GM19455 (cell line): ENCODE data around the gene ZMPSTE24.

ENCODE experiments used
- ATAC-seq: cut with Tn5 transposase; IDR thresholded peaks from one replicate; pipeline ENCODE4 v1.9.1; 2021; ENCODE audit not compliant: unreplicated experiment

ZMPSTE24 gene

GRCh38 chr1:40257313-40257687, 736 bp upstream of the ZMPSTE24 start:
- ATAC-seq = no peak

DNA sequence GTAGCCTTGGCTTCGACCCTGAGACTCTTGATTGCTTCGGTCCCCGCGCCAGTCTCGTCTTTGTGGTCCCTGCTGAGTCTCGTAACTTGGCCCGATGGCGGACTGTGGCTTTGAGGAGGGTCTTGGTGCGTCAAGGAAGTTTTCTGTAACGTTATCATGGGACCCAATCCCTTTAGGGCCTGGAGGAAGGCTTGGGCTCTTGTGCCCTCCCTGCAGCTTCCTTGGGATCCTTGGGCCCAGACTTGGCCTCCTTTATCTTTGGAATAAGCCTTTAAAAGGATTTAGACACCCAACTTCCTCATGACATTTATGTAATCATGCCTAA, 371 bp downstream of the ZMPSTE24 start:
- no peak for ATAC-seq

DNA sequence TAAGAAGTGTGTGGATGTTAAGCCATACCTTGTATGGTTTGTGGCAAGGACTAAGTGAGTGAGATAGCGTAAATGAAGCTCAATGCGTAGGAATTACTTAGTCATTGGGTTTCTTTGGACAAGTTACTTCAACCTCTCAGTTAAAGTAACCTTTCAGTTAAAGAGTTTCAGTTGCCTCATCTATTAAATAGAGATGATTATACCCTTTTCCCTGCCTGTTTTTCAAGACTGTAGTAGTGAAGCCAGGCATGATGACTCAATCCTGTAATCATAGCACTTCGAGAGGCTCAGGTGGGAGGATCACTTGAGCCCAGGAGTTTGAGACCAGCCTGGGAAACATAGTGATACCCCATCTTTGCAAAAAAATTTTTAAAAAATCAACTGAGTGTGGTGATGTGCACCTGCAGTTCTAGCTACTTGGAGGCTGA, 6.3 kb downstream of the ZMPSTE24 start:
- no peak for ATAC-seq

GRCh38 chr1:40265298-40265697, 7.3 kb downstream of the ZMPSTE24 start:
- ATAC-seq = no peak

DNA sequence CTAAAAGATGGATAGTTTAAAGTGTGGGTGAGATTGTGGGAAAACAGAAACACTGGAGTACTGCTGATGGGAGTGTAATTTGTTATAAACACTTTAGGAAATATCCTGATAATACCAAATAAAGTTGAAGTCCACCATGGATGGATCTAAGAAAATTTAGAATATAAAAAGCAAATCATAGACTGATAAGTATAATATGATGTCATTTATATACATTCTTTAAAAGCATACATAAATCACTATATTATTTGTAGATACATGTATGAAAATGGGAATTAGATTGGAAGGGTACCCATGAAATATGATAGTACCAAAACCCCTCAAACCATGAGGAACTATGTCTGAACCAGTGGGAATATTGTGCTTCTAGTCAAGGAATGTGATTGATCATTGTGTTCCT, 7.9 kb downstream of the ZMPSTE24 start:
- no peak for ATAC-seq

DNA sequence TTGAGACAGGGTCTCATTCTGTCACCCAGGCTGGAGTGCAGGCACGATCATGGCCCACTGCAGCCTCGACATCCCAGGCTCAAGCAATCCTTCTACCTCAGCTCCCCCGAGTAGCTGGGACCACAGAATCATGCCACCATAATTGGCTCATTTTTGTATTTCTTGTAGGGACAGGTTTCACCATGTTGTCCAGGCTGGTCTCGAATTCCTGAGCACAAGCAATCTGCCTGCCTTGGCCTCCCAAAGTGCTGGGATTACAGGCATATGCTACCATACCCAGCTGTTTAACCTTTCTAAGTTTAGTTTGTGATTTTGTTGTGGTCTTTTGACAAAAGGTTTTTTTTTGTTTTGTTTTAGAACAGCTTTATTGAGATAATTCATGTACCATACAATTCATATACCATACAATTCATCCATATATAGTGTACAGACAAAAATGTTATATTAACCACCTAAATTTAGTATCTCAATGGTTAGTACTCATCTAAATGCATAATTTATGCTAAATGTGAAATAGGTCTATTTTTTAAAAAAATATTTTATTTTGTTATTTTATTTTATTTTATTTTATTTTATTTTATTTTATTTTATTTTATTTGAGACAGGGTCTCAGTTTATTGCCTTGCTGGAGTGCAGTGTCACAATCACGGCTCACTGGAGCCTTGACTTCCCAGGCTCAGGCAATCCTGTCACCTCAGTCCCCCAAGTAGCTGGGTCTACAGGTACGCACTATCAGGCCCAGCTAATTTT, 8.9 kb downstream of the ZMPSTE24 start:
- ATAC-seq = no peak

DNA sequence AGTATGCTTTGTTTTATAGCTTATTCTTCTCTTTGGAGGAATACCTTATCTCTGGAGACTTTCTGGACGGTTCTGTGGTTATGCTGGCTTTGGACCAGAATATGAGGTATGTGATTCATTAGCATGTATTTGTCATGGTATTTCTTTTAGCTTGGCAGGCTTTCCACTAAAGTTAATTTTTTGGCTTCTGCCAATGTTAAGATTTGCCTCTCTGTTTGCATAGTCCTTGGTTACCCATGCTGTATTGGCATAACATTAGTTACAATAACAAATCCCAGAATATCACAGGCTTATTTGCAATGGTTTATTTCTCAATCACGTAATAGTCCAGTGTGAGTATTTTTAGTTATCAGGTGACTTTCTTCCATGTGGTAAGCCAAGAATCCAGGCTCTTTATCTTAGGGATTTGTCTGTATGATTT, 9.7 kb downstream of the ZMPSTE24 start:
- no peak for ATAC-seq

DNA sequence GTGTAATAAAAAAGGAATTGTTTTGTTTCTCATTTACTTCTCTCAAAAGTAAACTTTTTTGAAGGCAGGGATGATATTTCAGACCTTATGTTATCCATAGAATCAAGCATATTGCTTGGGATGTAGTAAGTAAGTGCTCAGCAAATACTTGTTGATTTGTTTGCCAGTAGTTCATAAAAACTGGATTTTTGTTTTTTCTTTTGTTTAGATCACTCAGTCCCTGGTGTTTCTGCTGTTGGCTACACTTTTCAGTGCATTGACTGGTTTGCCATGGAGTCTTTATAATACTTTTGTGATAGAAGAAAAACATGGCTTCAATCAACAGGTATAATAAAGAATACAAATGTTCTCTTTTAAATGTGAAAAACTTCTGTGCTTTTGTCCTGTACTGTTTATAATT, 10.2 kb downstream of the ZMPSTE24 start:
- ATAC-seq = no peak

GRCh38 chr1:40270152-40270834, 12.3 kb downstream of the ZMPSTE24 start:
- no peak for ATAC-seq

- no peak for ATAC-seq
Observed at GRCh38 chr1:40272653-40273213, 14.7 kb downstream of the ZMPSTE24 start.

GRCh38 chr1:40273547-40274166, 15.6 kb downstream of the ZMPSTE24 start:
- no peak for ATAC-seq

GRCh38 chr1:40274331-40274730, 16.3 kb downstream of the ZMPSTE24 start:
- no peak for ATAC-seq

DNA sequence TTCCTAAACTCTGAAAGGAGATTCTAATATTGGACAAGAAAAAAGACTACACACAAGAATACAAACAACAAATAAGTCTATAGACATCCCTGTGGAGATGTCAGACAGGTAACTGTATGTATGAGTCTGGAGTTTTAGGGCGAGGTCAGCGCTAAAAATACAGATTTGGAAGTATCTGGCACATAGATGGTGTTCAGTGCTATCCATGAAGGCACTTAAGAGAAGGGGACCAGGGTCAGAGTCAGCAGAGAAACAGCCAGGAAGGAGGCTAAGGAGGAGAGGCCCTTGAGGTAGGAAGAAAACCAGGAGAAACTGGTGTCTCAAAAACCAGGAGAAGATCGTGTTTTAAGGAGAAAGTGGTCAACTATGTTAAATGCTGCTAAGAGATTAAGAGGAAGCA, 18.1 kb downstream of the ZMPSTE24 start:
- no peak for ATAC-seq

DNA sequence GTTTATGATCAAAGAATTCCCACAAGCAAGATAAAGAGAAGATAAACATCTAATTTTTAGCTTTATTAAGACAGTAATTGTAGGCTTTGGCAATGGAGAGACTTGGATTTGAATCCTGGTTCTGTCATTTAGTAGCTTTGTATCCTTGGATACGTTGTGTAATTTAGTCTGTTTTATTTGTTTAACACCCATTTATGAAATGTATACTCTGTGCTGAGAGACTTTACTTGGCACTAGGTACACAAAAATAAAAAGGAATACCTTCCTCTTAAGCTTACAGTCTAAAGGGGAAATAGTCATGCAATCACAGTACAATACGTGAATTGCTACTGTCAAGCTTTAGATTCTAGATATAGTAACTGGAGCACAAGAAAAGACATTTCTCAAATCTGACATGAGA, 23.8 kb downstream of the ZMPSTE24 start:
- ATAC-seq = no peak

GRCh38 chr1:40291293-40291692, 33.3 kb downstream of the ZMPSTE24 start:
- no peak for ATAC-seq

GRCh38 chr1:40299366-40300248, 41.6 kb downstream of the ZMPSTE24 start:
- ATAC-seq = no peak

DNA sequence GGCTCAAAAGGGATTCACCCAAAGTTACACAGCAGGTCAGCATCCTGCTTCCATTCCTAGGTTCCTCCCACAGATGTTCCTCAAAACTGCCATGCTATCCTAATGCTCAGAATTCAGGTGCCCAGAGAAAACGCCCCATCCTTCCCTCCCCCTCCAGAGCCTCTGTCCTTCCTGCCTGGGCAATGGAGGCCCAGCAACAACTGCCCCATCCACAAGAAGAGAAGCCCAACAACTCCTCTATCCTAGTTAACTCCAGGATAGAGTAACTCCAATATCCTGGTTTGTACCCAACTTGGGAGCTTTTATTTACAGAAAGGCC, 42.2 kb downstream of the ZMPSTE24 start:
- ATAC-seq = no peak

DNA sequence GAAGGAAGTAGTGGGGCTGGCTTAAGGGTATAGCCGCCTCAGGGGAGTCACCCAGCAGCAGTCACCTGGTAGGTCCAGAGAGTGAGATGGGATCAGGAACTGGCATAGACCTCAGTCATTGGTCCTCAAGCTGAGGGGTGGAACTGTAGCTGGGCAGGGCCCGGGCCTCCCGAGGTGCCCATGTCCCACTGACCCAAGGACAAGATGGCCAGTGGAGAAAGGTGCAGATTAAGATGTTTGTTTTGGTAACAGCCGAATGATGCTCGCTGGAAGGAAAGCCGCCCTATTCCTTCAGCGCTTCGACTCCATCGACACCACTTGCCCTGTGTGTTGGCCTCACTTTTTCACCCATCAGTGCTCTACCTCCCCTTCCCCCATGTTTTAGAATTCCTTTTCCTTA, 42.6 kb downstream of the ZMPSTE24 start:
- ATAC-seq = no peak

- ATAC-seq = no peak
Observed at GRCh38 chr1:40301066-40301465, 43.0 kb downstream of the ZMPSTE24 start.

DNA sequence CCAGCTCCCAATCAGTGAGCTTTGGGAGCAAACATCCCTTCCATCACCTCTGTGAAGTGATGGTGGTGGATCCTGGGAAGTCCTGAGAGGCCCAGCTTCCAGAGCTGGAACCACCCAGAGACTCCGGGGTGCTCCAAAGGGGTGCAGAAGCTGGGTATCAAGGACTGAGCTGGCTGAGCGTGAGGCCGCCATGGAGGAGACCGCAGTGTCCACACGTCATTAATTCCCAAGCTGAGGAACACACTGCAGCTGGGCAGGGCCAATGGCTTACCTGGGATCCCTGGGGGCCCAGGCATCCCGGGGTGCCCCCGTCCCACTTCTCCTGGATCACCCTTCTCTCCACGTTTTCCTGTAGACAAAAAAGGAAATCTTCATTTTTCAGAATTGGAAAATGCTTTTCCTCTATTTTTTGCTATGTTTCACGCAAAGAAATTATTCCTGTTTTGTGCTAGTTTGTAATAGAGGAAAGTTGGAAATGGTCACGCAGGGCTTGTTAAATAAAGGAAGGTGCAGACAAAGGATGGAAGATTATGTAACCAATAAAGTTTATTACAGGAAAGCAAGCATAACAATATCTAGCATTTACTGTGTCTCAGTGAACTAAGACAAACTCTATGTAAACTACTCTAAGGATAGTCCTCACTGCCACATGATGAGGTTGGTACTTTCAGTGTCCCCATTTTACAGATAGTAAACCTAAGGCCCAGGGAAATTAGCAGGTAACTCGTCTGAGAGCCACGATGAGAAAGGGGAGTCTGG, 43.7 kb downstream of the ZMPSTE24 start:
- ATAC-seq = no peak

- no peak for ATAC-seq
Observed at GRCh38 chr1:40302475-40302874, 44.4 kb downstream of the ZMPSTE24 start.
